Fibroblast of skin of right quadriceps (primary cell): ENCODE measurements around the gene VWA1.
"Not testable (repeated sequence)": the region's sequence is repeated elsewhere in the genome, so short reads cannot be mapped to it uniquely, and the experiment has no call there.

Source experiments
- DNase-seq: peaks from one replicate; pipeline ENCODE4 v3.0.0-alpha.2; 2013

The VWA1 gene

DNA sequence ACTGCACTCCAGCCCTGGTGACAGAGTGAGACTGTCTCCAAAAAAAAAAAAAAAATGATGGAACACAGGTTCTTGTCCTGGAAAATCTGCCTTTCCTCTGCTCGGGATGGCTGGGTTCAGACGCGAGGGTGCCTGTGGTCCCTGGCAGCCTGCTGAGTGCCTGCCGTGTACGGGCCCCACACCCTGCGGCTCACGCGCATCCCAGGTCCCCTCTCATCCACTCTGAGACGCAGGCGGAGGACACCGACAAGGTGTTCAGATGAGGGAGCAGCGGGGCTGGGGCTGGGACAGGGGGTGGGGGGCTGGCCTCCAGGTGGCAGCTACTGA, 10.1 kb upstream of the VWA1 start:
- DNase-seq = no peak

DNA sequence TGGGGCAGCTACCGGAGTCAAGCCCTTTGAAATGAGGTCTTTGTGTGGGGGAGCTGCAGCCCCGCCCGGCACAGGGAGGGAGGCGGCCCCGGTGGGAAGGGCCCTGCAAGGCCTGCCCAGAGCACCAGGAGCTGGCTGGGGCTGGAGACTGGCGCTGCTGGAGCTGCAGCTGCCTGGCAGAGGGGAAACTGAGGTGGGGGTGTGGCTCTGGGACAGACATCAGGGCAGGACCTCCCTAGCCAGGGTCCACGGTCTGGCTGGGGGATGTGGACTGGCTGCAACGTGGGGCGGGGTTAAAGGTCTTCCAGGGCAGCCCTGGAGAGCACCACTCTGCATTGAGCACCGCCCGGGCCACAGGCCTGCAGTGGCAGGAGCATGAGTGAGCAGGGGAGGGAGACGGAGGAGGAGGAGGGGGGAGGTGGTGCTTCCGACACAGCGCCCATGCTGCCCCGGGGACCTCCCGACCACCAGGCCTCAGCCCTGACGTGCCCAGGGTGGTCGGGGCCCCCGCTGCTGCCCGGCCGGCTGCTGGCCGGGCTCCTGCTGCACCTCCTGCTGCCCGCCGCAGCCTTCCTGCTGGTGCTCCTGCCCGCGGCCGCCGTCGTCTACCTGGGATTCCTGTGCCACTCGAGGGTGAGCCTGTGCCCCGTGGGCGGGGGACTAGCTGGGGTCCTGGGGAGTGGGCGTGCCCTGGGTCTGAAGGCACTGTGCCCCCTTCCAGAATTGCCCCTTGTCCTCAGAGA, 9.6 kb upstream of the VWA1 start:
- DNase-seq = no peak

- no peak for DNase-seq
Measured at GRCh38 chr1:1426496-1427105, 8.9 kb upstream of the VWA1 start.

DNA sequence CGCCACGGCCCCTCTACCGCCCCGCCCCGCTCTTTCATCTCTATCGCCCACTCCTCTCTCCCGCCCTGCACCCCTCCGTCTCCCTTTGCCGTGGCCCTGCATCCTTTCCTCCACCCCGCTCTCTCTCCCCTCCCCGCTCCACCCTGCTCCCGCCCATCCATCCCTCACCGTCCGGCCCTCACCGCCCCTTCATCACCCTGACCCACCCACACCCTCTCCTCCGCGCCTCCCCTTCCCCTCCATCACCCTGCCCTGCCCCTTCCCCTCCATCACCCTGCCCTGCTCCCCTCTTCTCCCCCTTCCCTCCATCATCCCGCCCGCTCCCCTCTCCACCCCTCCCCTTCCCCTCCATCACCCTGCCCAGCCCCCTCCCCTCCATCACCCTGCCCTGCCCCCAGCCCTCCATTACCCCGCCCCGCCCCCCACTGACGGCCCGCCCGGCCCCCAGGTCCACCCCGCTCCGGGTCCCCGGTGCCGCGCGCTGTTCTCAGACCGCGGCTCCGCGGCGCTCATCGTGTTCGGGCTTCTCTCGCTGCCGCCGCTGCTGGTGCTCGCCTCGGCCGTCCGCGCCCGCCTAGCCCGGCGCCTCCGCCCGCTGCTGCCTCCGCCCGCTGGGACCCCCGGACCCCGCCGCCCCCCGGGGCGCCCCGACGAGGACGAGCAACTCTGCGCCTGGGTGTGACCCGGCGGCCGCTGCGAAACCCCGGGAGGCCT, 8.2 kb upstream of the VWA1 start:
- no peak for DNase-seq

DNA sequence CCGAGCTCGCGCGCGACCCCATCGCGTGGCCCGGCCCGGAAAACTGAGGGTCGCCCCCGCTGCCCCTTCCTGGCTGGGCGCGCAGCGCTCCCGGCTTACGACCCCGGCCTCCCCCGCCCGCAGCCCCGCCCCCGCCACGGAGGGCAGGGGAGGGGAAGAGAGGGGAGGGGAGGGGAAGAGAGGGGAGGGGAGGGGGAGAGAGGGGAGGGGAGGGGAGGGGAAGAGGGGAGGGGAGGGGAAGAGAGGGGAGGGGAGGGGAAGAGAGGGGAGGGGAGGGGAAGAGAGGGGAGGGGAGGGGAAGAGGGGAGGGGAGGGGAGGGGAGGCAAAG, 7.7 kb upstream of the VWA1 start:
- DNase-seq = no peak

DNA sequence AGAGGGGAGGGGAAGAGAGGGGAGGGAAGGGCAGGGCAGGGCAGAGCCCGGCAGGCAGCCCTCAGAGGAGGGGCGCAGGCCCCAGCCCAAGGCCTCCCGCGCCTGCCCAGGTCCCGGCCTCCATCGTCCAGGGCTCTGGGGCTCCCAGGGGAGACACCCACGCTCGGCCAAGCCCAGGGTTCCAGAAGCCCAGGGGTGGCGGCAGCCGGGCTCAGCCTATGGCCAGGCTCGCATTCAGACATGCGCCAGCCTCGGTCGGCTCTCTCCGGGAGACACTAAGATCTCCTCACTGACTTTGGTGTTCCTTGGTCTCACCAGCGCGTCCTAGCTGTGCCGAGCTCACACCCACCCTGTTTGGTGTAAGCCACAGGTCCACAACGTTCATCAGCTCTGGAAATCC, 7.3 kb upstream of the VWA1 start:
- no peak for DNase-seq

- DNase-seq = not testable (repeated sequence)
Measured at GRCh38 chr1:1428967-1429366, 6.5 kb upstream of the VWA1 start.

GRCh38 chr1:1429671-1430073, 5.8 kb upstream of the VWA1 start:
- no peak for DNase-seq

- DNase-seq = peak; percentile 45
Measured at GRCh38 chr1:1430114-1430982, 5.1 kb upstream of the VWA1 start.

DNA sequence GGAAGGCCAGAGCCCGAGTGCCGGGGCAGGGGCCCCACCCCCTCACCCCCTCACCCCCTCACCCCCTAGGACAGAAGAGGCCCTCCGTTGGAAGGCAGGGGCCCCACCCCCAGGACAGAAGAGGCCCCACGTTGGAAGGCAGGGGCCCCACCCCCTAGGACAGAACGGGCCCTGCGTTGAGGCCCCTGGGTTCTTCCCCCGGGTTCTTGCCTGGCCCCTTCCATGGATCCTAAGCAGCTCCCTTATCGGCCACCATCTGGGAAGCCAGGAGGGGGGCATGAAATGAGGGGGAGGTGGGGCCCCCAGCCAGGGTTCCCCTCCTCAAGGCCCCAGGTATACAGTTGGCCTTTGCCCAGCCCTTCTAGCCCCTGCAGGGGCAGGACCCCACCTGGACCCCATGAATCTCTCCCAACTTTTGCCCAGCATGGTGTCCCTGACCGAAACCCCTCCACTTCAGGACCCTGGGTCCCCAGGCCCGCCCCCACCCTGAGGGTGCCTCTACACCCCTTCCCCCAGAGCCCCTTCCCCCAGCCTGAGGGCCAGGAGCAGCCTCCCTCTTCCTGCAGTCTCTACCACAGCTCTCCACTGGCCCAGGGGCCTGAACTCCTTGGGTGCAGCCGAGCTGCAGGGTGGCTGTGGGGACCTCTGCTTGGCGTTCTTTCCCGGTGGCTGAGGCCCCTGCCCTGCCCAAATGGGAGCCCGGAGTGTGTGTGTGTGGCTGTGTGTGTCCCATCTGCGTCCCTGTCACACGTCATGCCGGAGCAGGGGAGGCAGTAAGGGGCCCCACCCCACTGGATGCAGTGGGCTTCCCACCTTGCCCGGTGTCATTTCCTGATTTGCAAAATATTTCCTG, 4.3 kb upstream of the VWA1 start:
- no peak for DNase-seq

- no peak for DNase-seq
Measured at GRCh38 chr1:1431845-1432273, 3.6 kb upstream of the VWA1 start.

GRCh38 chr1:1432274-1432950, 3.1 kb upstream of the VWA1 start:
- DNase-seq = no peak

DNA sequence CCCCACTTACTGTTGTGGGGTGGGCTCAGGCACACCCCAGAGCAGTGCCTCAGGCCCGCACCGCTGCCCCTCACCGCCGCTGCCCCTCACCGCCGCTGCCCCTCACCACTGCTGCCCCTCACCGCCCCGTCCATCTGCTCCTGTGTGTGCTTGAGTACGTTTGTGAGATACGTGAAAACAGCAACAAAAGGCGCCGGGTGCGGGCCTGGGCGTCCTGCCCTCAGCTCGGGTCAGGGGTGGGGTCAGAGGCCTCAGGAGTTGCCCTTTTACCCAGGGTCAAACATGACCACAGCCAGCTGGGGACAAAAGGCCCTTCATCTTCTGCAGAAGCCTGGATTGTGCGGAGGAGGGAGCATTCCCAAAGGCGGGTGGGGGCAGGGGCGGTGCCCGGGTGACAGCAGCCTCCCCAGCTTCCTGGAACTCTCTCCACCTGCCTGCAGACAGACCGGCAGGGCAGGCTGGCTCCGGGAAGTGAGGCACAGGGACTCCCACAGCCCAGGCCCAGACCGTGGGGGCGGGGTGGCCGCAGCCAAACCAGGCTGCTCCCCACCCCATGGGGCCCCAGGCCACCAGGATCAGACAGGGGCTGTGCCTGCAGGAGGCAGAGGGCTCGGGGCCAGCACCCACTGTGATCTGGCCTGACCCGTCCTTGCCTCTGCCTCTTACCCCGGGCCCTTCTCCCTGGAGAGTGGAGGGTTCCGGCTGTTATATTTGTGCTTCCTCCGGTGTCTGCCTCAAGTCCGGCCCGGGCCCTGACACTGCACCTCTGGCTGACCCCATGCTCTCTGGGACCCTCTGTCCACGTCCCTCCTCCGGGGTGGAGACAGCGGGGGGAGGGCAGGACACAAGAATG, 2.3 kb upstream of the VWA1 start:
- DNase-seq = no peak

GRCh38 chr1:1433804-1434130, 1.7 kb upstream of the VWA1 start:
- peak; percentile 66 for DNase-seq

DNA sequence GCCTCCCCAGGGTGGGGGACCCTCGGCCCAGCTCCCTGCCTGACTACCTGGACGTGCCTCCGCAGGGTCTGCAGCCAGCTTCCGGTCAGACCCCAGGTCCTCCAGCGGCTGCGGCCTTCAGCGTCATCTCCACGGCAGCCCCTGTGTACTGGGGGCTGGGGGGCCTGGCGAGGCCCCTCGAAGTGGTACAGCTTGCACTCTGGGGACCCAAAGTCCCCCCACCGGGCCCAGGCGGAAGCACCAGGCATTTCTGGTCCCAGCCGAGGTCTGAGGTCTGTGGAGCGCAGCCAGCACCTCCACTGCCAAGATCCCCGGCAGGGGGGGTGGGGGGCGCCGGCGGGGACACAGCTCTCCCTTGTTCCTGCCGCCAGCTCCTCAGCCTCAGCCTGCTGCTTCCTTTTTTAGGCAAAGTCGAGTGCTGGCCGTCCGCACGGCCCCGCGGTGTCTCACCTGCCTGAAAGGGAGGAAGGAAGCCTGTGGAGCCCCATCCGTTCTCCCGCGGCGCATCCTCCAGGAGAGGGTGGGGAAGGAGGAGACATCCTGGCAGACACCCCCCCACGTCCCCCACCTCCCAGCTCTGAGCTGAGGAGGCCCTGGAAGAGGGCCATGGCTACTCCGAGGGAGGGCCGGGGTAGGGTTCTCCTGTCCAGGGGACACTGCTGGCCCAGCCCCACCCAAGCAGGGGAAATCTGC, 1.2 kb upstream of the VWA1 start:
- DNase-seq = no peak

GRCh38 chr1:1434824-1435105, 725 bp upstream of the VWA1 start:
- no peak for DNase-seq

DNA sequence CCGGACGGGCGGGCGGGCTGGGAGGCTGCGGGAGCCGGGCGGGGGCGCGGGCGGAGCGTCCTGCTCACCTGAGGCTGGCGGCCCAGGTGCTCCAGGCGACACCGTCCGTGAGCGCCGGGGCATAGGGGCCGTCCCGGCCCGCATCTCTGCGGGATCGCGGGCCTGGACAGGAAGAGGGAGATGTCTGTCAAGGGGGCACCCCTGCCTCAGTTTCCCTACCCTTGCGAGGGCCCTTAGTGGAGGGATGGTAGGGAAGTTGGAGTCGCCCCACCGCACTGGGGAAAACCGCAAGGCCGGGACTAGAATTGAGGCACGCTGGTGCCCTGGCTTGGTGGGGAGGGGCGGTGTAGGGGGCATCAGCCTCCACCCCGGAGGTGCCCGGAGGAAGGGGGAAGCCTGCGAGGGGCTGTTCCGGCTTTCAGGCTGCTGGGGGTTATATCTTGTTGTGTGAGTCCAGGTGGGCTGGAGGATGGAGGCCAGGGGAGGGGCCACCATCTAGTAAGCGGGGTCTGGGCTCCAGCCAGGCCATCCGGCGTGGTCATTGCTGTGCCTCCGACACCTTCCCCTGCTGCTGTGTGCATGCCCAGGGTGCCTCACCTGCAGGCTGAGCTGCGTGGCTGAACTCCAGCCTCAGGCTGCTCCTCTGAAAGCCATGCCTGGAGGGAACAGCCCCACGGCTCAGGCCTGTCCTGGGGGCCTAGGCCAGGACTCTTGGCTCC, 580 bp downstream of the VWA1 start:
- DNase-seq = no peak

DNA sequence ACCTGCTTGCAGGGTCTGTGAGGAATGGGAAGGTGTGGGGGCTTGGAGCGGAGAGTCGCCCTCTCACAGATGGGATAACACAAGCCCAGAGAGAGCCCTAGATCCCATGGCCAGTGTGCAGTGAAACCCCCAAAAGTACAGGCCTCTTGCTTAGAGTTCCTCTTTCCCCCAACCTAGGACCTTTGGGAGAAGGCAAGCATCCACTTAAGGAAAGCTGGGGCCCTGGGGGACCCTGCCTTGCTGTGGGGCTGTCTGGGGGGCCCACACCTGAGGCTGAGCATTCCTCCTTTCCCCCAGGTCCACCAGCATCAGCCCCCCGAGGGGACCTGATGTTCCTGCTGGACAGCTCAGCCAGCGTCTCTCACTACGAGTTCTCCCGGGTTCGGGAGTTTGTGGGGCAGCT, 1.1 kb downstream of the VWA1 start:
- no peak for DNase-seq

DNA sequence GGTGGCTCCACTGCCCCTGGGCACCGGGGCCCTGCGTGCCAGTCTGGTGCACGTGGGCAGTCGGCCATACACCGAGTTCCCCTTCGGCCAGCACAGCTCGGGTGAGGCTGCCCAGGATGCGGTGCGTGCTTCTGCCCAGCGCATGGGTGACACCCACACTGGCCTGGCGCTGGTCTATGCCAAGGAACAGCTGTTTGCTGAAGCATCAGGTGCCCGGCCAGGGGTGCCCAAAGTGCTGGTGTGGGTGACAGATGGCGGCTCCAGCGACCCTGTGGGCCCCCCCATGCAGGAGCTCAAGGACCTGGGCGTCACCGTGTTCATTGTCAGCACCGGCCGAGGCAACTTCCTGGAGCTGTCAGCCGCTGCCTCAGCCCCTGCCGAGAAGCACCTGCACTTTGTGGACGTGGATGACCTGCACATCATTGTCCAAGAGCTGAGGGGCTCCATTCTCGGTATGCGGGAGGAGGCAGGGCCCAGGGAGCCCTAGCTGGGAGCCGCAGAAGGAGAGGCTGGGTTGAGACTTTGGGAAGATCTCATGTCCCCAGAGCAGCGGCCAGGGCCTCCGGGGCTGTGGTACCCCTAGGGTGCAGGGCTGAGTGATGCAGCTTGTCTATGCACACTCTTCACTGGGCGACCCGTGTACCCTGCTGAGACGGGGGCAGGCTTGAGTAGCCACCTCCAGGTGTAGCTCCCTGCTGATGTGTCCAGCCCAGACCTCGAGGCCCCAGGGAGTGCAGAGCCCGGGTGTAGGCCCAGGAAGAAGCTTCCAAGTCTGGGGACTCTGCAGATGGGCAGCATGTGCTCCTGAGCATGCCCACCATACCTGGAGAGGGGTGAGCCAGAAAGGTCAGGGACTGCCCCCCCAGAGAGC, 1.8 kb downstream of the VWA1 start:
- no peak for DNase-seq
